Stimulated activated naive B cell treated with anti-CD40 and anti-IgM and Interleukin-4, amounts not matched to agents 10 μg/mL and 1 μg/mL and 100 μg/mL, for 72 hours (primary cell): ENCODE results near the gene MARCHF10.

Experiments
- ATAC-seq, 2 donors: fragments of 150-1000 bp; cut with Tn5 transposase; replicated peaks; 2 replicates each; pipeline ENCODE4 v1.10.0; 2021; ENCODE audit warnings: moderate library complexity in 1 of 2
- DNase-seq: peaks from one replicate; pipeline ENCODE4 v3.0.0; 2021
- H3K27ac Mint-ChIP-seq: one replicate; pipeline ENCODE4 v1.8.0; 2022; ENCODE audit warnings: mild to moderate bottlenecking, mixed read lengths
- H3K27me3 Mint-ChIP-seq, 2 donors: one replicate each; pipeline ENCODE4 v1.8.0; 2022; ENCODE audit warnings: mixed read lengths in 2 of 2
- H3K36me3 Mint-ChIP-seq, 2 donors: one replicate each; pipeline ENCODE4 v1.8.0; 2022; ENCODE audit warnings: mixed read lengths in 2 of 2, mild to moderate bottlenecking in 1 of 2
- H3K4me1 Mint-ChIP-seq, 2 donors: one replicate each; pipeline ENCODE4 v1.8.0; 2022; ENCODE audit warnings: mixed read lengths in 2 of 2, mild to moderate bottlenecking in 1 of 2
- H3K4me3 Mint-ChIP-seq, 2 donors: one replicate each; pipeline ENCODE4 v1.8.0; 2022; ENCODE audit warnings: mild to moderate bottlenecking in 2 of 2, mixed read lengths in 2 of 2, moderate library complexity in 1 of 2
- H3K9me3 Mint-ChIP-seq, 2 donors: one replicate each; pipeline ENCODE4 v1.8.0; 2022; ENCODE audit warnings: mixed read lengths in 2 of 2, mild to moderate bottlenecking in 1 of 2

Gene MARCHF10

DNA sequence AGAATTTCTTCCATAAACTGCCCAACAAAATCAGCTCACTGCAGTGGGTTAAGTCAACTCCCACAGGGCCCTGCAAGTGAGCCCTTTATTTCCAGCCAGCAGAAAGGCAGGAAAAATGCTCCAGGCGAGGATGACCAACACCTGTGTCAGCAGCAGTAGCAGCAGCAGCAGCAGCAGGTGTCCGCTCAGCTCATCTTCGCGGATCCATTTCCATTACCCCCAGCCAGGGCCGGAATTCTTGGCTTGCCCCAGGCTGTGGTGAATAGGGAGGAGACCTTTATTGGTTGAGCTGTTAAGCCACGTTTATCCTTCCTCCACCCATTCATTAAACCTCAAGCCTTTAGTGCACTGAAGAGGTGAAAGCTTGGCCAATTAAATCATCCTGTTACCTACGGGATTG is 46.2 kb downstream of the MARCHF10 start:
- H3K4me3 Mint-ChIP-seq = no peak overlapping the region
- peaks cover 17 to 23% of the 10 kb centered on the region in 2 donors for H3K27me3 Mint-ChIP-seq
- H3K4me1 Mint-ChIP-seq = no peaks in the 10 kb centered on the region
- DNase-seq (no peak), ATAC-seq (no peak)
- H3K36me3 Mint-ChIP-seq = no peaks in the 10 kb centered on the region
- H3K9me3 Mint-ChIP-seq = no peaks in the 10 kb centered on the region
- no peak overlapping the region for H3K27ac Mint-ChIP-seq

DNA sequence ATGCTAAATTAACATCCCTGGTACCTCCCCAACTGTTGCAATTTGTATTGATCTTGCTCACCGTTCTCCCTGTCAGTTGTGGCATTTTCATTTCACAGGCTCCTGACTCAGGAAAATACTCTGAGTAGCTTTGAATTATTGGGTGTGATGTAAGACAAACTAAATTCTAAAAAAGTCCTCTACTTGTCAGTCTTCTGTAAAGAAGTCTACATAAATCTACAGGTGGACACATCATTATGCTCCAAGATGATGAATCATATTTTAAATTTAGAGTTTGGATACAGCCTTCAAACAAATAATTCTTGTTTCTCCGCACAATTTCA is 47.2 kb downstream of the MARCHF10 start:
- Mint-ChIP-seq H3K36me3 (no peaks in the 10 kb centered on the region), H3K27ac (no peak overlapping the region), H3K4me3 (no peak overlapping the region), H3K9me3 (no peaks in the 10 kb centered on the region), H3K27me3 (peaks cover 17 to 18% of the 10 kb centered on the region in 2 donors), H3K4me1 (no peaks in the 10 kb centered on the region)
- no peak for DNase-seq
- no peak for ATAC-seq

DNA sequence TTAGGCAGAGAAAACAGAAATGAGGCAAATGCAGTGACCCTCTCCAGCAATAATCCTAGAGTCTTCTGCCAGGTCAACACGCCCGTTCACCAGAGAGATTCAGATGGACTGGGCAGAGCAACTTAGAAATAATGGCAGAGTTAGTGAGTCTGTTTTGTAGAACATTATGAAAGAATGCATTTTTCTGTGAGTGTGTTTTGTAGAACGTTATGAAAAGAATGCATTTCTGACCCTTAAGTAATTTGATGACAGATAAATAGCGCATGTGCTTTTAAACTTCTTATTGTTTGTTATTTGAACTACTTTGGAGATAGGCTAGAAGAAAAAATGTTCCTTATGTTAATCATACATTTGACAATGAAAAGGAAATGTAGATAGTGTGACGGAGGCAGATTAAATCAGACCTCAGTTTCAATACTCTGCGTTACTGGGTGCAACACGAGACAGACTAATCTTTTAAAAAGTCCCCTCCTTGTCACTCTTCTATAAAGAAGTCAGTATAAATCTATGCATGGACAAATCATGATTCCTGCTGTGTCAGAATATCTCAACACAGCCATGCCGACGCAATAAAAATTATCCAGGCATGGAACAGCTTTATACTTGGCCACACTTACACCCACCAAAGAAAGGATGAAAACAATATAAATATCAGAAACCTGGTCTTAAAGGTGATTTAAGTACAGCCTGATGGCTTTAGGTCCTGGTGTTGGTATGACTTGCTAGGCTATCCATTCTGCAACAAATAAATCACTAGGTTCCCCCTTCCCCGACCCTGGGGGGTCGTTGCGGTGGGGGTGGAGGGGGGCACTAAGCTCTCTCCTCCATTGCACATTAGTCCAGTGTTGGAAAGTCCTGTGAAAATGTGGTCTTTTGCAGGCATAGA is 47.8 kb downstream of the MARCHF10 start:
- Mint-ChIP-seq H3K27me3 (peaks cover 14 to 17% of the 10 kb centered on the region in 2 donors), H3K4me1 (no peaks in the 10 kb centered on the region), H3K9me3 (no peaks in the 10 kb centered on the region), H3K4me3 (no peak overlapping the region), H3K27ac (no peak overlapping the region), H3K36me3 (no peaks in the 10 kb centered on the region)
- ATAC-seq (no peak), DNase-seq (no peak)

DNA sequence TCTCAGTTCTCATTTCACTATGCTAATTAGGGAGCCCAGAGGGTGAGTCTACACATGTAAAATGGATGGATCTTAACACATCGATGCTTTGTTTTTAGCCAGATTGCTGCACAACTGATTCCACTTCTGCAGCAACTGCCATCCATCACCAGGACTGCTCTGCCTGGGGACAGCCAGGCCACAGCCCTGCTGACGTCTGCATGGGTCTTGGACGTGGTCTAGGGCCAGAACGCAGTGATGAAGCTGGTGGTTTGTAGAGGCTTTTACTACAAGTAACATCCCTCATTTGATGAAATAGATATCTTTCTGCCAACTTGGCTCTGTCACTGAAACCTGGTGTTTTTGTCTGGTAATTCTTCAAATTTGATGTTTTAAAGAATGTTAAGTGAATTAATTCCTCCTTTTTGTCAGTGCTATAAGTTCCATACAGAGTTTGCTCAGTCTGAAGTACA is 50.6 kb downstream of the MARCHF10 start:
- H3K36me3 Mint-ChIP-seq = no peaks in the 10 kb centered on the region
- no peaks in the 10 kb centered on the region for H3K4me1 Mint-ChIP-seq
- no peak for ATAC-seq
- H3K27ac Mint-ChIP-seq = no peak overlapping the region
- DNase-seq = no peak
- no peak overlapping the region for H3K4me3 Mint-ChIP-seq
- H3K9me3 Mint-ChIP-seq = no peaks in the 10 kb centered on the region
- H3K27me3 Mint-ChIP-seq = peaks cover 7 to 8% of the 10 kb centered on the region in 2 donors

DNA sequence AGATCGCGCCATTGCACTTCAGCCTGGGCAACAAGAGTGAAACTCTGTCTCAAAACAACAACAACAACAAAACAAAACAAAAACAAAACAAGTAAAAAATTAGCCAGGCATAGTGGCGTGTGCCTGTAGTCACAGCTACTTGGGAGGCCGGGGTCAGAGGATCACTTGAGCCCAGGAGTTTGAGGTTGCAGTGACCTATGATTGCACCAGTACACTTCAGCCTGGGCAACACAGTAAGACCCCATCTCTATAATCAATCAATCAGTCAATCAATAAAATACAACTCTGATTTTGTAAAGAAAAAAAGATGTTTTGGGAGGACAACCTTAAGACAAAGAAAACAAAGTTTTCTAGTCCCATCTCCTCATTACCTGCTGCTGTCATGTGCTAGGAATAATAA is 51.9 kb downstream of the MARCHF10 start:
- Mint-ChIP-seq H3K4me3 (no peak overlapping the region), H3K27ac (no peak overlapping the region), H3K27me3 (peaks cover 7 to 8% of the 10 kb centered on the region in 2 donors), H3K9me3 (no peaks in the 10 kb centered on the region), H3K4me1 (no peaks in the 10 kb centered on the region), H3K36me3 (no peaks in the 10 kb centered on the region)
- DNase-seq (no peak), ATAC-seq (no peak)

DNA sequence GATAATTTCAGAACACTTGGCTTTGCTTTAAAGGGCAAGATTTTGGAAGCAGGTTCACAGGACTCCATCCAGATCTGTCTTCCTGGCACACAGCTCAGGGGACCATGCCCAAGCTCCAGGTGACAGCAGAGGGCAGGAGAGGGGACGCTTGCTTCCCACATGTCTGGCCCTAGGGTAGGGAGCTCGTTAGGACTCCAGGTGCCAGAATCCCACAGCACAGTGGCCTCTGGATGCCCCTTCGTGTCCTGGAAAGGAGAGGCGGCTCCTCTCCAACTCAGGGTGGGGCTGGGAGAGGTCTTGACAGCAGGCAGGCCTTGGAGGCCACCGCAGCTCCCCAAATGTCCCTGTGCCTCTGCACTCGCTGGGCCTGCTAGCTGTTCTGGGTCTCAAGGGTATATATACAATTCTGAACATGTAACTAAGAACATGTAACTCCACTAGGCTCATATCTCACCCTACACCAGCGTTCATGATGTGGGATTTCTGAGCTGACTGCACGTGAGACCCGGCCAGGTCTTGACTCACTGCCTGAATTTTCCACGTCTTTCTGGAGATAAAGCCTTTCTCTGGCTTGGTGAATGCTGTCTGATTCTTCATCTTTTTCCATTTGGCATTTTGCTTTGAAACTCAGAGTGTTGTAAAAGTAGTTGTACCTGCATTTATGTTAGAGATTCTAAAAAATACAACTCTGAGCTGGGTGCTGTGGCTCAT is 52.8 kb downstream of the MARCHF10 start:
- no peaks in the 10 kb centered on the region for H3K9me3 Mint-ChIP-seq
- no peak for DNase-seq
- no peak overlapping the region for H3K4me3 Mint-ChIP-seq
- ATAC-seq = no peak
- peaks cover 7% of the 10 kb centered on the region in 2 donors for H3K27me3 Mint-ChIP-seq
- H3K36me3 Mint-ChIP-seq = no peaks in the 10 kb centered on the region
- no peaks in the 10 kb centered on the region for H3K4me1 Mint-ChIP-seq
- H3K27ac Mint-ChIP-seq = no peak overlapping the region

DNA sequence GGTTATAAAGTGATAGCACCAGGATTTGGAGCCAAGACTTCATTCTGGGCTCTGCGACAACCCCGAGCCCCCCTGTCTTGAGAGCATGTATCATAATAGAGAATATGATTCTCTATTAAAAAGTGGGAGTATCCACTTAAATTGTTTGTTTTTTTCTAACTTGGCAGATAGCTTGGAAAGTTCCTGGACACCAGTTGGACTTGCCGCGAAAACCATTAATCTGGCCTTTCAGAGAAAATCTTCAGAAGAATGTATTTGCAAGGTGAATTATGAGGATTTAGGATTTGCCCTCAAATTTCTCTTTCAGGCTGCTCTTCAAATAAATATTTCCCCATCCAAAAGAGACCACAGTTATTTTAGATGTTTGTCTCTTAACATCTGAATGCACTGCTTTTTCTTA is 53.5 kb downstream of the MARCHF10 start:
- Mint-ChIP-seq H3K4me3 (no peak overlapping the region), H3K4me1 (no peaks in the 10 kb centered on the region)

DNA sequence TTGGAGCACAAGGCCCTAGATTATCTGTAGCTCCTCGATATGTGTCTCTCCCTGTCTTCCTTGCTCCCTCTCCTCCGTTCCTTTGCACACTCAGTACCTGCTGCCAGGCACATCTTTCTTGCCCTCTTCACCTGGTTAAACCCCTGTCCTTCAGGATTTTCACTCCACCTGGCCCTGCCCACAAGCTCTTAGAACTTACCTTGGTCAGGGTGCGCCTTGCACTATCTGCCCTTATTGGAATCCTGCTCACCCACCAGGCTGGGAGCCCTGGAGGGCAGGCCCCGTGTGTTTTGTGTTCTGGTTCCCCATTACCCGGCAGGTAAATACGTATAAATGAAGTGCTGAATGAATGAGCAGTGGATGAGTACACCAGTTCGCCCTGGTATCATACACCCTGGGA is 54.6 kb downstream of the MARCHF10 start:
- H3K4me3 Mint-ChIP-seq = no peak overlapping the region
- H3K4me1 Mint-ChIP-seq = no peaks in the 10 kb centered on the region
- DNase-seq (no peak), ATAC-seq (no peak)
- no peaks in the 10 kb centered on the region for H3K27me3 Mint-ChIP-seq
- no peaks in the 10 kb centered on the region for H3K9me3 Mint-ChIP-seq
- H3K36me3 Mint-ChIP-seq = no peaks in the 10 kb centered on the region
- H3K27ac Mint-ChIP-seq = no peak overlapping the region

More for the DNA sequence above, 53.5 kb downstream of the MARCHF10 start:
- Mint-ChIP-seq H3K27ac (no peak overlapping the region), H3K27me3 (peaks cover under 1 to 1% of the 10 kb centered on the region in 2 donors), H3K36me3 (no peaks in the 10 kb centered on the region), H3K9me3 (no peaks in the 10 kb centered on the region)
- ATAC-seq = no peak
- DNase-seq = no peak

DNA sequence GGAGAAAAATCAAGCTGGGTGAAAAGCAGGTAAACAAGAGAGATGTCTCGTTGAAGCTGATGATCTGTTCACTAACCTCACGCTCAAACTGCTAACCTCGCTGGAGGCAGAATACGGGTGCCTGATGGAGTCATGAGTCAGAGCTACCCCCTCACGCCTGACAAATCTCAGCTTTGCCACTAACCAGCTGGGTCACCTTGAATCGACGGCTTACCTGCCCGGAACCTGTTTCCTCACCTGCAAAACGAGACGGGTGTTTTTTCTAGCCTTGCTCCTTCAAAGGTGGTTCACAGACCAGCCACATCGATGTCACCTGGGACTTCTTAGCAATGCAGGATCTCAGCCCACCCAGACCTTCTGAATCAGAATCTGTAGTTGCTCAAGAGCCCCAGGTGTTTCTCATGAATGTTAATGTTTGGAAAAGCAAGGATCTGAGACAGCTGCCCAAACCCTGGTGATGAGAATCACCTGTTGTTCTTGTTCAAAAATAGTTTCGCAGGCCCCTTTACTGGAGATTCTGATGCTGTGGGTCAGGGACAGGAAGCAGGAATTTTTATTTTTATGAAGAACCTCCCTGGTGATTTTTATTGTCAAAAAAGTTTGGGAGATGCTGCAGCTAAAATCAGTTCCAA is 56.9 kb downstream of the MARCHF10 start:
- Mint-ChIP-seq H3K27me3 (peaks cover 0 to 2% of the 10 kb centered on the region in 2 donors), H3K4me3 (no peak overlapping the region), H3K4me1 (no peaks in the 10 kb centered on the region), H3K27ac (no peak overlapping the region), H3K36me3 (no peaks in the 10 kb centered on the region), H3K9me3 (no peaks in the 10 kb centered on the region)
- ATAC-seq (no peak), DNase-seq (no peak)

DNA sequence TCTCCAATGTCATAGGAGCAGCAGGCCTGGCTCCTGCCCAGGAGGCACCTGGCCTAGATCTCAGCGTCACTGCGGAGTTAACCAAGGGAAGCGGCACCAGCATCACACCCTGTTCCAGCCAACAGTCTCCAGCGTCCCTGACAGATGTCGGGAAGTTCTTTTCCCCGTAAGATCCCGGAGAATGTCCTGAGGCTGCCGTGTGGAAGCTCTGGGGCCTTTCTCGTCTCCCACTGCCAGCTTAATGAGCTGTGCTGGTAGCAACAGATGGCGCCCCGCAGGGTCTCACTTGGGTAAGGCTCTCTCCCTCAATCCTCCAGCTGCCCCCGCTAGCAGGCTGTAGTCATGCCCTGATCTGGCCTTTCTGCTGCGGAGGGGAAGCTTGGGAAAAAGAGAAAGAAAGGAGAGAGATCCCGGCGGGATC is 57.5 kb downstream of the MARCHF10 start:
- no peak for ATAC-seq
- H3K9me3 Mint-ChIP-seq = no peaks in the 10 kb centered on the region

DNA sequence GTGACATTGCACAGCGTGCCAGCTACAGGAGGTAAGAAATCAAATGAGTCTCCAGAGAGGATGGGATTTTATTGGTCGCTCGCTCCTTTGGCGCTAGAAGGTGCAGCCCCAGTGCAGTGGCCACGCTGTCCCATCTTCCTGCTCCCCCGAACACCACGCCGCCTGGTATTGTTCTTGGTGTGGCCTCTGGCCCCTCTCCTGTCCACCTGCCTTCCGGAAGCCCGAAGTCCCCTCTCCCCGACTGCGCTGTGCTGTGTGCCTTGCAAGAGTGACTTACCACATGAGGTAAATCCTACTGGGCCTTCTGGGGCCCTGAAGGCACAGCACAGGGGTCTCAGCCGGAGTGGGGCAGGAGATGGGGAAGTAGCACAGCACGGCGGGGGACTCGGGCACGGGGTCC is 58.2 kb downstream of the MARCHF10 start:
- Mint-ChIP-seq H3K27ac (no peak overlapping the region), H3K27me3 (peaks cover 0 to 5% of the 10 kb centered on the region in 2 donors), H3K4me3 (no peak overlapping the region), H3K9me3 (no peaks in the 10 kb centered on the region), H3K4me1 (no peaks in the 10 kb centered on the region), H3K36me3 (no peaks in the 10 kb centered on the region)
- no peak for DNase-seq
- no peak for ATAC-seq

More for the DNA sequence above, 57.5 kb downstream of the MARCHF10 start:
- no peaks in the 10 kb centered on the region for H3K4me1 Mint-ChIP-seq
- no peak overlapping the region for H3K4me3 Mint-ChIP-seq
- no peak for DNase-seq
- no peak overlapping the region for H3K27ac Mint-ChIP-seq
- H3K36me3 Mint-ChIP-seq = no peaks in the 10 kb centered on the region
- H3K27me3 Mint-ChIP-seq = peaks cover 0 to 5% of the 10 kb centered on the region in 2 donors

DNA sequence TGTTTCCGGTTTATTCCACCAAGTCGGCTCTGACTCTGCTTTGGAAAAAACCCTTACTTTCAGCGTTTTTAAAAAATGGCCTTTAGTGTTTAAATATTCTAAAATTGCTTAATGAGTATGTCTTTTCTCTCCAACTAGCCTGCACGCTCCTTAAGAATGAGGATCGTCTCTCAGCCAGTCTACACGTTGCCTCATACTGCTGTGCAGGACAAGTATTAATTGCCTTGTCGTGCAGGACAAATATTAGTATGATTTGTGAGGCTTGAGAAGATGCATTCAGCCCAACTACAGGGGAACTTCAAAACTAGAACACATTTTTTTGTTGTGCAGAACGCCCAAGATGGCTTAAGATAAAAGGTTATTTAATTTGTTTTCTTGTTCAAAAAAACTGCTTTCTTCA is 61.2 kb downstream of the MARCHF10 start:
- no peak overlapping the region for H3K4me3 Mint-ChIP-seq
- H3K27ac Mint-ChIP-seq = no peak overlapping the region
- ATAC-seq = no peak
- DNase-seq = no peak
- no peaks in the 10 kb centered on the region for H3K4me1 Mint-ChIP-seq
- H3K36me3 Mint-ChIP-seq = no peaks in the 10 kb centered on the region
- peaks cover 7 to 10% of the 10 kb centered on the region in 2 donors for H3K27me3 Mint-ChIP-seq
- no peaks in the 10 kb centered on the region for H3K9me3 Mint-ChIP-seq

DNA sequence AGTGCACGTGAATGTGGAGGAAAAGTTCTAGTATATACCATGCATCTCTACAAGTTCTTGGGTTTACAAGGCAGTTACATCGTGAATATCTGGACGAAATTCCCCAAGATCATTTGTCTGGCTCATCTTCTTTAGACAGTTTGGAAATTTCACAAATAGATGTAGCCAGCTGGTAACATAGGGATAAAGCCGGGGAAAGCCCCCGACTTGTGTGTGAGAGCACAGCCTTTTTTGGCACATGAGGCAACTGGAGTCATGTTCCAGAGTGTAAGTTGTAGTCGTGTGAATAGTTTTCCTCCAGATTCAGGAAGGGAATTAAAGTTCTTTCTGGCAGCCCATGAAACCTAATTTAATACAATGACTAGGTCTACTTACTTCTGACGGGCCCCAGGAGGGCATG is 62.3 kb downstream of the MARCHF10 start:
- Mint-ChIP-seq H3K4me1 (no peaks in the 10 kb centered on the region), H3K27me3 (peaks cover 7 to 10% of the 10 kb centered on the region in 2 donors), H3K36me3 (no peaks in the 10 kb centered on the region), H3K9me3 (no peaks in the 10 kb centered on the region), H3K4me3 (no peak overlapping the region), H3K27ac (no peak overlapping the region)
- ATAC-seq (no peak), DNase-seq (no peak)

DNA sequence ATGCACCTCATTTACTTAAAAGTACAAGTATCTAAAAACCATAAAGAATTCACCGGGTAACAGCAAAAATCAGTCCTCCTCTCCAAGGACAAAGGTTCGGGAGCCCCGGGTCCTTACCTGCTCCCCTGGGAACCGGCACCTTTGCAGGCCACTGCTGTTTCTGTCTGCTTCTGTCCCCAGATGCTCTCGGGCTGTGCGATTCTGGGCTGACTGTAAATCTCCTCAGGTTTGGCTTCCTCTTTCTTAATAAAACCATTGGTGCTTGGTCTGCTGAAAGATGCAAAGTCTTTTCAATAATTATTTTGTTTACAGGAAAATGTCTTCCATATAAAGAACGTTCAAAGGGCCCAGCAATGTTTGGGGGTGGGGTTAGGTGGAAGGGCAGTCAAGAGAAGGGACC is 63.9 kb downstream of the MARCHF10 start:
- H3K27ac Mint-ChIP-seq = no peak overlapping the region

More for the DNA sequence above, 63.9 kb downstream of the MARCHF10 start:
- no peak for ATAC-seq
- DNase-seq = no peak
- Mint-ChIP-seq H3K9me3 (no peaks in the 10 kb centered on the region), H3K27me3 (peaks cover 7 to 10% of the 10 kb centered on the region in 2 donors), H3K4me1 (no peaks in the 10 kb centered on the region), H3K4me3 (no peak overlapping the region), H3K36me3 (no peaks in the 10 kb centered on the region)
